Measurements from ENCODE around the gene SCD5. TPM values are rescaled to one million over a fixed set of nuclear protein-coding genes. Genes with fewer than 3 reads are reported as not detected.

Gene SCD5
- total and polyA plus RNA-seq, 4 donors: 180 to 506 (median 358) TPM

DNA sequence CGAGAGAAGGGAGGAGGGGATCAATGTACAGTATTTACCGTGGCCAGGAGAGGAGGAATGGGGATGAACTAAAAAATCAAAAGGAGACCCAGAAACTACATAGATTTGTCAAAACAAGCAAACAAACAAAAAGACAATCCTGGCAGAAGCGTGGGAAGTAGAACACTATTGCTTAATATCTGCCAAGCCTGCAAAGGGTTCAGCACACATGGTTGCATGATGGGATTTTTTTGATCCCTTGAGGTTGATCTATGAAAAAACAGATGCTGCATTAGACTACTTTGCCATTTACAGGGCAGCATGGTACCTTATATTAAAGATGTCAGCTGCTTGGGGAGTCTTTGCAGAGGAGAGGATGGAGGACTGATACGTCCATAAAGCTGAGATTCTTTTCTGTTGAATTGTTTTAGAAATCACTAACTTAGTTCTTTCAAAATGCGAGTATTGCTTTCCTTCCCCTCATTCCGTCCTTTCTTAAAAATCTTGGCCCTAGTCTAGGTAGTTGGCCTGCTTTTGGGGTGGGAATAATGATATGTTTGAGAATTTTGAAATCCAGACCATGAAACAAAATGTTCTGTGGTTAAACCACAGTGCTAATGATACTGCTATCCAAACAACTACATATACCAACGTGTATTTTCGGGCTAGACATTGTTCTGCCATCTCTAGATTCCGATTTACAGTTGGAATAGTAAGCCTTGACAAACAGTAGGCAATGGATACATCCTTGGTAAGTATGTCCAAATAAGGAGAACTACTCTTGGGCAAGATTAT, 197.2 kb downstream of the SCD5 start:
- WGBS (ENCODE audit: insufficient coverage): 80% methylated on average over 1 of the region's 9 CpGs
- Histone ChIP-seq H3K4me1 (ENCODE audit: control insufficient read depth, insufficient read depth, low read length) (no peaks in the 10 kb centered on the region), H3K27me3 (ENCODE audit: control insufficient read depth, insufficient read depth, low read length) (no peaks in the 10 kb centered on the region), H3K36me3 (ENCODE audit: control insufficient read depth, insufficient read depth, low read length) (no peaks in the 10 kb centered on the region), H3K9me3 (ENCODE audit: control insufficient read depth, insufficient read depth, low read length) (no peaks in the 10 kb centered on the region), H3K4me3 (ENCODE audit: low read depth, low read length) (no peak overlapping the region), H3K27ac (ENCODE audit: low read depth, low read length) (no peak overlapping the region)
- DNase-seq (ENCODE audit: low read depth in 4 of 6, low spot score in 6 of 6): no peak

DNA sequence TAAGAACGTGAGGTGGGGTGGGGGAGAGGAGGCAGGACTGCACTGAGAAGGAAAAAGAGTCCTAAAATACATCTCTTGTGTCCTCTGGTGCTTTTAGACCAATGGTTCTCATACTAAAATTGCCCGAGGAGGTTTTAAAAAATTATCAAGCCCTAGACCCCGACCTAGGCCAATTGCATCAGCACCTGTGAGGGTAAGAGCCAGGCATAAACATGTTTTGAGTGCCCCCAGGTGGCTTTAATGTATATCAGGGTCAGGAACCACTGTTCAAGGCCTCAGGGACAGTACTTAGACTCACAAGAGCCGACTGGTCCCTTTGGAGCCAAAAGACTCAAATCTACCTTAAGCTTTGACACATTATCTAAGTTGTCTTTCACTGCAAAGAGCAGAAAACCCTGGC, 199.3 kb downstream of the SCD5 start:
- no peak overlapping the region for H3K4me3 ChIP-seq (ENCODE audit: low read depth, low read length)
- no peak for DNase-seq (ENCODE audit: low read depth in 4 of 6, low spot score in 6 of 6)
- no peaks in the 10 kb centered on the region for H3K27me3 ChIP-seq (ENCODE audit: control insufficient read depth, insufficient read depth, low read length)
- H3K9me3 ChIP-seq (ENCODE audit: control insufficient read depth, insufficient read depth, low read length): no peaks in the 10 kb centered on the region
- H3K27ac ChIP-seq (ENCODE audit: low read depth, low read length): no peak overlapping the region
- no peaks in the 10 kb centered on the region for H3K36me3 ChIP-seq (ENCODE audit: control insufficient read depth, insufficient read depth, low read length)
- WGBS (ENCODE audit: insufficient coverage): 86% methylated on average over 2 of the region's 4 CpGs
- no peaks in the 10 kb centered on the region for H3K4me1 ChIP-seq (ENCODE audit: control insufficient read depth, insufficient read depth, low read length)

DNA sequence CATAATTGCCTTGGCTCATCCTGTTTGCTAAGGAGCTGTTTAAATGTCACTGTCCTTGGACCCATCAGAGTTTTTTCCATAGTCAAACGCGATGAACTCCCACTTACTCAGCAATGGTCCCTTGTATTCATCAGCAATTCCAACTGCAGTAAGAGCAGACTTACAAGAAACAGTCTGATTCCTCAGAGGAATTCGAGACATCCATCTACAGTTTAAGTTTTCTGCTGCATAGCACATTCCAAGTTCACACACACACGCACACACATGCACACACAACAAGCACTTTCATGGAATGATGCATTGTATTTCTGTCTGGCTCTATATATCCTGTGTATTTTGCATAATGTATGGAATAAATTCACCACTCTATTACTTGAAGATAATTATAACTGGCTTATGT, 204.1 kb downstream of the SCD5 start:
- WGBS (ENCODE audit: insufficient coverage): 73% methylated on average over 2 of the region's 4 CpGs
- Histone ChIP-seq H3K4me3 (ENCODE audit: low read depth, low read length) (no peak overlapping the region), H3K9me3 (ENCODE audit: control insufficient read depth, insufficient read depth, low read length) (no peaks in the 10 kb centered on the region), H3K36me3 (ENCODE audit: control insufficient read depth, insufficient read depth, low read length) (no peaks in the 10 kb centered on the region), H3K4me1 (ENCODE audit: control insufficient read depth, insufficient read depth, low read length) (no peaks in the 10 kb centered on the region), H3K27ac (ENCODE audit: low read depth, low read length) (no peak overlapping the region), H3K27me3 (ENCODE audit: control insufficient read depth, insufficient read depth, low read length) (no peaks in the 10 kb centered on the region)
- DNase-seq (ENCODE audit: low read depth in 4 of 6, low spot score in 6 of 6): no peak

DNA sequence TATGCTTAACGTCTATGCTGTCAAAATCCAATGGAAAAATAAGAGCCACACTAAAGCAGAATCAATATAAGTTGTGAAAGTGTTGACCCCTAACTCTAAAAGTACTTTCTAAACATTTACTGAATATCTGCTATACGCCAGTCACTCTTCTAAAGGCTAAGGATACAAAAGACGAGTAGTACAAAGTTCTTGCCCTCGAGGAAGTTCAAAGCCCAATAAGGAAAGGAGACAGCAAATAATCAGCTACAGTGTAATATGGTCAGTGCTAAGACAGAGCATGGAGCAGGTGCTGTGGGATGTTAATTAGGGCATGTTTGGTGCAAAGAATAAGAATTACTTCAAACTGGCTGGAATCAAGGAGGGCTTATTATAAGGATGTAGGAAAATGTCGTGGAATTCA, 205.2 kb downstream of the SCD5 start:
- WGBS (ENCODE audit: insufficient coverage): 40% methylated on average over 1 of the region's 5 CpGs
- Histone ChIP-seq H3K9me3 (ENCODE audit: control insufficient read depth, insufficient read depth, low read length) (no peaks in the 10 kb centered on the region), H3K27ac (ENCODE audit: low read depth, low read length) (no peak overlapping the region), H3K36me3 (ENCODE audit: control insufficient read depth, insufficient read depth, low read length) (no peaks in the 10 kb centered on the region), H3K4me1 (ENCODE audit: control insufficient read depth, insufficient read depth, low read length) (no peaks in the 10 kb centered on the region), H3K4me3 (ENCODE audit: low read depth, low read length) (no peak overlapping the region), H3K27me3 (ENCODE audit: control insufficient read depth, insufficient read depth, low read length) (no peaks in the 10 kb centered on the region)
- DNase-seq (ENCODE audit: low read depth in 4 of 6, low spot score in 6 of 6): no peak

DNA sequence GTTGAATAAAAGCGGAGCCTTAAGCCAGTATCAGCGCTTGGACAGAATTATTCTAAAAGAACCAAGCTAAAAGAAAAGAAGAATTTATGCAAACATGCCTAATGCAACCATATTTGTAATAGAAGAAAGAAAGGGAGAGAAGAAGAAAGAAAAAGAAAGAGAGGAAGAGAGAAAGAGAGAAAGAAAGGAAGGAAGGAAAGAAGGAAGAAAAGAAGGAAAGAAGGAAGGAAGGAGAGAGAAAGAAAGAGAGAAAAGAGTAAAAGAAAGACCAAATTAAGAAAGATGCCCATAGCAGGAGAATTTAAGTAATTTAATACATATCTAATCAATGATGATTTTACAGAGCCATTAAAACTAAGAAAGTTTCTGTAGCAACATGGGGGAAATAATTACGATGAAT, 206.0 kb downstream of the SCD5 start:
- Histone ChIP-seq H3K27me3 (ENCODE audit: control insufficient read depth, insufficient read depth, low read length) (no peaks in the 10 kb centered on the region), H3K9me3 (ENCODE audit: control insufficient read depth, insufficient read depth, low read length) (no peaks in the 10 kb centered on the region)

DNA sequence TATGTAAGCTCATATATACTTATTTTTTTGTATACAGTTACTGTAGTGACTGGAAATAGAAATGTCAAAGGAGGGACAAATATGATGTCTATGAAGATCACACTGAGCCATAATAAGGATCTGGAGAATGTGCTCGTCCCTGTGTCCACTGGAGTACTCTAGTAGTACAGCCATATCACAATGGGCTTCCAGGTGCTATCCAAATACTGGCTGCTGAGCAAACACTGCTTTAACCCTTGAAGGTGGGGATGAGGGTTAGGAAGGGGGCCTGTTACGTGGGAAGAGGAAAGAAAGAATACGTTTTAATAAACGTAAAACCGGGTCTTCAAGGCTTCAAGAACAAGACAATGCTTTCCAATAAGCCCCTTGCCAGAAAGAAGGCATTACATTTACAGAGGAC, 207.0 kb downstream of the SCD5 start:
- Histone ChIP-seq H3K27me3 (ENCODE audit: control insufficient read depth, insufficient read depth, low read length) (no peaks in the 10 kb centered on the region), H3K36me3 (ENCODE audit: control insufficient read depth, insufficient read depth, low read length) (no peaks in the 10 kb centered on the region), H3K27ac (ENCODE audit: low read depth, low read length) (no peak overlapping the region), H3K4me1 (ENCODE audit: control insufficient read depth, insufficient read depth, low read length) (peaks cover 3% of the 10 kb centered on the region), H3K4me3 (ENCODE audit: low read depth, low read length) (no peak overlapping the region), H3K9me3 (ENCODE audit: control insufficient read depth, insufficient read depth, low read length) (no peaks in the 10 kb centered on the region)
- DNase-seq (ENCODE audit: low read depth in 4 of 6, low spot score in 6 of 6): no peak
- WGBS (ENCODE audit: insufficient coverage): no CpG with 5 or more reads among the region's 5 CpGs

More for the DNA sequence above, 206.0 kb downstream of the SCD5 start:
- Histone ChIP-seq H3K4me3 (ENCODE audit: low read depth, low read length) (no peak overlapping the region), H3K36me3 (ENCODE audit: control insufficient read depth, insufficient read depth, low read length) (no peaks in the 10 kb centered on the region), H3K4me1 (ENCODE audit: control insufficient read depth, insufficient read depth, low read length) (no peaks in the 10 kb centered on the region), H3K27ac (ENCODE audit: low read depth, low read length) (no peak overlapping the region)
- no CpG with 5 or more reads among the region's 3 CpGs for WGBS (ENCODE audit: insufficient coverage)
- no peak for DNase-seq (ENCODE audit: low read depth in 4 of 6, low spot score in 6 of 6)

DNA sequence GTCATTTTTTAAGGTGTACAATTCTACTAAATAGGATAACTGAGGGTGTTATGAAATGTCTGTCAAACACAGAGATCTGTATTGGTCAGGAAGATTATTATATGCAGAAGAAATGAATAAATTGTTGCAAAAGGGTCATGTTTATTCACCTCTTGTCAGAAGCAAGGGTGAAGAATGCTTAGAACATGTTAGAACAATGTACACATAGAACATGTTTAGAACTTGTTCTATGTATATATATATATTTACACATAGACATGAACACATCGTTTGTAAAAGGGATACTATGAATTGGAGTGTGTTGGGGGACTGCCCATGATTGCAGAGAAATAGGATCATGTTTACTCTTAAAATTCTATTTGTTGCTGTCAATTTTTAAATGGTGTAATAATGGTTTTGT, 208.8 kb downstream of the SCD5 start:
- Histone ChIP-seq H3K27me3 (ENCODE audit: control insufficient read depth, insufficient read depth, low read length) (no peaks in the 10 kb centered on the region), H3K27ac (ENCODE audit: low read depth, low read length) (no peak overlapping the region), H3K4me1 (ENCODE audit: control insufficient read depth, insufficient read depth, low read length) (peaks cover 18% of the 10 kb centered on the region), H3K36me3 (ENCODE audit: control insufficient read depth, insufficient read depth, low read length) (no peaks in the 10 kb centered on the region), H3K9me3 (ENCODE audit: control insufficient read depth, insufficient read depth, low read length) (no peaks in the 10 kb centered on the region), H3K4me3 (ENCODE audit: low read depth, low read length) (no peak overlapping the region)
- DNase-seq (ENCODE audit: low read depth in 4 of 6, low spot score in 6 of 6): no peak
- WGBS (ENCODE audit: insufficient coverage): no CpG with 5 or more reads among the region's 1 CpG

DNA sequence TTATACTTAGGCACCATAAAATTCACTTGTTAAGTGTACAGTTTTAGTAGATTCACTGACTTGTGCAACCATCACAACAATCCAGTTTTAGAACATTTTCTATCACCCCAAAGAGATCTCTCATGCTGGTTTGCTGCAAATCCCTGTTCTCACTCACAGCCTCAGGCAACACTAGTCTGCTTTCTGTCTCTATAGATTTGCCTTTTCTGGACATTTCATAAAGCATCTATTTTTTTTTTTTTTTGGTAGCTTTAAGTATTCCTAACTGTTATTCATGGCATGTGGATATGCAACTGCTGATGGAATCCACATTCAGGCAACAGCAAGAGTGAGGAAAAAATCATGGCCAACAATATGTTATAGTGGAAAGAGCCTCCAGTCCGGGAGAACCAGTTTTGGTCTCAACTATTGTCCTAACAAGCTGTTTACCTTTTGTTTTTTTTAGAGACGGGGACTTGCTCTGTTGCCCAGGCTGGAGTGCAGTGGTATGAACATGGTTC, 209.8 kb downstream of the SCD5 start:
- H3K27me3 ChIP-seq (ENCODE audit: control insufficient read depth, insufficient read depth, low read length): no peaks in the 10 kb centered on the region
- WGBS (ENCODE audit: insufficient coverage): 82% methylated on average over 2 of the region's 2 CpGs
- no peak overlapping the region for H3K27ac ChIP-seq (ENCODE audit: low read depth, low read length)
- DNase-seq (ENCODE audit: low read depth in 4 of 6, low spot score in 6 of 6): peak in 1 of 6 donors; percentile 49
- no peak overlapping the region for H3K4me3 ChIP-seq (ENCODE audit: low read depth, low read length)
- no peaks in the 10 kb centered on the region for H3K36me3 ChIP-seq (ENCODE audit: control insufficient read depth, insufficient read depth, low read length)
- peaks cover 20% of the 10 kb centered on the region for H3K4me1 ChIP-seq (ENCODE audit: control insufficient read depth, insufficient read depth, low read length)
- H3K9me3 ChIP-seq (ENCODE audit: control insufficient read depth, insufficient read depth, low read length): no peaks in the 10 kb centered on the region

DNA sequence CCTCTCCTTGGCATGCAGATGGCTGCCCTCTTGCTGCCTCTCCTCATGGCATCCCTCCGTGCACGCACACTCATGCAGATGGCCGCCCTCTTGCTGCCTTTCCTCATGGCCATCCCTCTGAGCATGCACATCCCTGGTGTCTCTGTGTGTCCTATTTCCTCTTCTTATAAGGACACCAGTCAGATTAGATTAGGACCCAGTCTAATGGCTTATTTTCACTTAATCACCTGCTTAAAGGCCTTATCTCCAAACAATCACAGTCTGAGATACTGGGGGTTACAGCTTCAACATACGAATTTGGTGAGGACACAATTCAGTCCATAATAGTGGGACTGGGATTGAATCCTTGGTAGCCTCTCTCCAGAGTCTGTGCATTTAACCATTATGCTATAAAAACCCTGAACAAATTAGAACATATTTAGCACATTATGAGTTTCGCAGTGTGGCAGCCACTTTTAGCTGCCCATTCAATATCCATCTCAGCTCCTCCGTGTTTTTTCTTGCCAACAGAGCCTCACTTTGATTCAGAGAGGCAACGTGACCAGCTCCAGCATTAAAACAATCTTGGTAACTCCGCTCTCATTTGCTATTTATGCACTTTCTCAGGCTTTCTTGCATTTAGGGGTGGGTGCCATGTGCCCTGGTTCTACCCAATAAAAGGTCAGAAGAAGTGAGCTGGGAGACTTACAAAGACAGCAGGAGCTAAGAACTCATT, 210.6 kb downstream of the SCD5 start:
- Histone ChIP-seq H3K27ac (ENCODE audit: low read depth, low read length) (no peak overlapping the region), H3K36me3 (ENCODE audit: control insufficient read depth, insufficient read depth, low read length) (no peaks in the 10 kb centered on the region), H3K27me3 (ENCODE audit: control insufficient read depth, insufficient read depth, low read length) (no peaks in the 10 kb centered on the region), H3K4me1 (ENCODE audit: control insufficient read depth, insufficient read depth, low read length) (peaks cover 20% of the 10 kb centered on the region), H3K4me3 (ENCODE audit: low read depth, low read length) (no peak overlapping the region), H3K9me3 (ENCODE audit: control insufficient read depth, insufficient read depth, low read length) (no peaks in the 10 kb centered on the region)
- 69% methylated on average over 7 of the region's 8 CpGs for WGBS (ENCODE audit: insufficient coverage)
- peak in 1 of 6 donors; percentile 44 for DNase-seq (ENCODE audit: low read depth in 4 of 6, low spot score in 6 of 6)
